ENCODE data around the gene MID2. TPM values are rescaled to one million over a fixed set of nuclear protein-coding genes. Genes with fewer than 3 reads are reported as not detected.

MID2 gene
- total and polyA plus RNA-seq, 2 experiments from 2014 or later = 0.84 to 2.1 TPM

GRCh38 chrX:107804427-107804826 lies 21.2 kb upstream of the MID2 start:
- Histone ChIP-seq H2AFZ (no peak overlapping the region), H3K27ac (ENCODE audit: low read depth) (no peak overlapping the region), H3K4me2 (no peak overlapping the region), H3K27me3 (ENCODE audit: insufficient read depth) (no peaks in the 10 kb centered on the region), H3F3A (replicated peaks; ENCODE audit: low read depth) (no peaks in the 10 kb centered on the region), H3K4me1 (ENCODE audit: insufficient read depth) (no peaks in the 10 kb centered on the region), H3K36me3 (ENCODE audit: insufficient read depth) (no peaks in the 10 kb centered on the region), H4K20me1 (replicated peaks; ENCODE audit: insufficient read depth) (no peaks in the 10 kb centered on the region), H3K9me2 (ENCODE audit: insufficient read depth) (no peaks in the 10 kb centered on the region), H3K4me3 (no peak overlapping the region), H3K79me2 (replicated peaks; ENCODE audit: insufficient read depth) (no peaks in the 10 kb centered on the region)
- DNase-seq (ENCODE audit: low spot score) (no peak), ATAC-seq (no peak)
- Mint-ChIP-seq H3K27me3 (ENCODE audit: insufficient read depth, low read depth, poor library complexity) (peaks cover 2% of the 10 kb centered on the region), H3K9me3 (peaks cover 3% of the 10 kb centered on the region; the same call in 1 of the 3 replicates), H3K36me3 (ENCODE audit: low read depth) (no peaks in the 10 kb centered on the region), H3K4me1 (peaks cover 2% of the 10 kb centered on the region; the same call in 1 of the 3 replicates), H3K4me3 (no peak overlapping the region), H3K27ac (no peak overlapping the region)
- TF ChIP-seq EZH2phosphoT487 (IDR thresholded peaks at IDR 0.05; ENCODE audit: unreplicated experiment) (no peak), ZNF462 (CRISPR knock-in tag; IDR thresholded peaks at IDR 0.05) (no peak), CTCF (conservative IDR thresholded peaks at IDR 0.05; ENCODE audit: low read depth in 2 of 2) (no peak), EZH2 (IDR thresholded peaks at IDR 0.05; ENCODE audit: low read depth, unreplicated experiment) (no peak), STAT1 (IDR thresholded peaks at IDR 0.05; ENCODE audit: unreplicated experiment) (no peak), CREB1 (CRISPR knock-in tag; IDR thresholded peaks at IDR 0.05; ENCODE audit: low read depth) (no peak), ETS1 (IDR thresholded peaks at IDR 0.05) (no peak), ZNF331 (CRISPR knock-in tag; IDR thresholded peaks at IDR 0.05; ENCODE audit: low read depth) (no peak), ZNF114 (CRISPR knock-in tag; IDR thresholded peaks at IDR 0.05) (no peak), REST (IDR thresholded peaks at IDR 0.05; ENCODE audit: unreplicated experiment) (no peak), POLR2AphosphoS5 (IDR thresholded peaks at IDR 0.05; ENCODE audit: low read depth) (no peak), JUNB (IDR thresholded peaks at IDR 0.05; ENCODE audit: unreplicated experiment) (no peak), NANOG (IDR thresholded peaks at IDR 0.05; ENCODE audit: borderline replicate concordance) (no peak)
